HFFc6 (cell line): ENCODE measurements around the gene SOX11. TPM values are rescaled to one million over a fixed set of nuclear protein-coding genes. Genes with fewer than 3 reads are reported as not detected.

Experiments used
- DNase-seq: peaks from one replicate; pipeline ENCODE4 v3.0.0-alpha.2; 2018
- H3K27ac Mint-ChIP-seq: 2 replicates; pipeline ENCODE4 v1.8.0; 2020; ENCODE audit warnings: mild to moderate bottlenecking, mixed read lengths
- H3K27me3 Mint-ChIP-seq: 2 replicates; pipeline ENCODE4 v1.8.0; 2021; ENCODE audit warnings: mild to moderate bottlenecking, moderate library complexity, mixed read lengths; ENCODE audit not compliant: insufficient read depth
- H3K36me3 Mint-ChIP-seq: 2 replicates; pipeline ENCODE4 v1.8.0; 2021; ENCODE audit warnings: low read depth, mixed read lengths
- H3K4me1 Mint-ChIP-seq: 2 replicates; pipeline ENCODE4 v1.8.0; 2020; ENCODE audit warnings: low read depth, mixed read lengths
- H3K4me3 Mint-ChIP-seq: 2 replicates; pipeline ENCODE4 v1.8.0; 2020; ENCODE audit warnings: mild to moderate bottlenecking, moderate library complexity, mixed read lengths
- H3K9me3 Mint-ChIP-seq: 2 replicates; pipeline ENCODE4 v1.8.0; 2020; ENCODE audit warnings: mild to moderate bottlenecking, mixed read lengths
- CTCF ChIP-seq: fragments of 200-600 bp; sonication (generic); IDR thresholded peaks from 2 replicates; pipeline ENCODE4 v1.5.0; 2021; ENCODE audit warnings: antibody characterized with exemption, mild to moderate bottlenecking
- total RNA-seq, 6 experiments: library from RNA; stranded (reverse); fragmentation: NEBNext Ultra II Directional; extraction: Animal tissue kit (Norgen Biotek cat#: 25700); gene quantifications; 2 replicates in 1 of 6; 3 replicates in 5 of 6; pipeline ENCODE4 v1.2.3, GENCODE V29; 2021

Gene SOX11
- total RNA-seq, 6 experiments from 2014 or later, result not detected

- no peak overlapping the region for H3K4me3 Mint-ChIP-seq
These were observed 4.3 kb downstream of the SOX11 start for GRCh38 chr2:5696404-5696944.

GRCh38 chr2:5696945-5697521 lies 4.8 kb downstream of the SOX11 start:
- no peak for DNase-seq
- peaks cover 37% of the 10 kb centered on the region for H3K9me3 Mint-ChIP-seq
- H3K27ac Mint-ChIP-seq, result no peak overlapping the region
- no peak for TF ChIP-seq CTCF
- peaks cover 2% of the 10 kb centered on the region for H3K27me3 Mint-ChIP-seq
- no peaks in the 10 kb centered on the region for H3K4me1 Mint-ChIP-seq
- H3K4me3 Mint-ChIP-seq, result no peak overlapping the region
- no peaks in the 10 kb centered on the region; the same call in 1 of the 2 replicates for H3K36me3 Mint-ChIP-seq

More at GRCh38 chr2:5696404-5696944, 4.3 kb downstream of the SOX11 start:
- peaks cover 2% of the 10 kb centered on the region for H3K27me3 Mint-ChIP-seq
- no peak for TF ChIP-seq CTCF
- H3K36me3 Mint-ChIP-seq, result no peaks in the 10 kb centered on the region; the same call in 1 of the 2 replicates
- H3K9me3 Mint-ChIP-seq, result peaks cover 35% of the 10 kb centered on the region
- no peak overlapping the region for H3K27ac Mint-ChIP-seq
- H3K4me1 Mint-ChIP-seq, result no peaks in the 10 kb centered on the region
- no peak for DNase-seq

GRCh38 chr2:5697562-5697961 lies 5.4 kb downstream of the SOX11 start:
- H3K4me1 Mint-ChIP-seq, result no peaks in the 10 kb centered on the region
- no peak overlapping the region for H3K4me3 Mint-ChIP-seq
- no peaks in the 10 kb centered on the region; the same call in 1 of the 2 replicates for H3K36me3 Mint-ChIP-seq
- no peak for TF ChIP-seq CTCF
- peaks cover 37% of the 10 kb centered on the region for H3K9me3 Mint-ChIP-seq
- DNase-seq, result no peak
- H3K27ac Mint-ChIP-seq, result no peak overlapping the region
- H3K27me3 Mint-ChIP-seq, result peaks cover 2% of the 10 kb centered on the region

GRCh38 chr2:5698134-5698533 lies 6.0 kb downstream of the SOX11 start:
- Mint-ChIP-seq H3K9me3 (peaks cover 37% of the 10 kb centered on the region), H3K4me3 (no peak overlapping the region), H3K27me3 (peaks cover 2% of the 10 kb centered on the region), H3K36me3 (no peaks in the 10 kb centered on the region; the same call in 1 of the 2 replicates), H3K4me1 (no peaks in the 10 kb centered on the region), H3K27ac (no peak overlapping the region)
- no peak for TF ChIP-seq CTCF
- no peak for DNase-seq

- no peaks in the 10 kb centered on the region; the same call in none of the 2 replicates for H3K36me3 Mint-ChIP-seq
- no peaks in the 10 kb centered on the region for H3K4me1 Mint-ChIP-seq
- H3K9me3 Mint-ChIP-seq, result peaks cover 39% of the 10 kb centered on the region
- no peak for TF ChIP-seq CTCF
- no peaks in the 10 kb centered on the region; the same call in 1 of the 2 replicates for H3K27me3 Mint-ChIP-seq
- no peak overlapping the region for H3K4me3 Mint-ChIP-seq
- no peak for DNase-seq
- H3K27ac Mint-ChIP-seq, result no peak overlapping the region
These were observed 7.8 kb downstream of the SOX11 start for GRCh38 chr2:5699963-5700362.
